H9 (cell line): ENCODE data around the gene CHRND. TPM values are rescaled to one million over a fixed set of nuclear protein-coding genes. Genes with fewer than 3 reads are reported as not detected.

ENCODE experiments used
- DNase-seq: peaks from one replicate; pipeline ENCODE4 v3.0.0-alpha.2; 2017
- H2AFZ ChIP-seq: one replicate; pipeline ENCODE4 v1.6.1; 2013; ENCODE audit warnings: mild to moderate bottlenecking, low read length, control low read depth, moderate library complexity
- H2AK5ac ChIP-seq: 2 replicates; pipeline ENCODE4 v1.6.1; 2013; ENCODE audit warnings: low read length, control low read depth, mixed read lengths; ENCODE audit not compliant: insufficient read length
- H2BK120ac ChIP-seq: one replicate; pipeline ENCODE4 v1.6.1; 2013; ENCODE audit warnings: low read depth, mild to moderate bottlenecking, low read length, control low read depth, inconsistent platforms; ENCODE audit not compliant: poor library complexity, severe bottlenecking
- H2BK12ac ChIP-seq: 2 replicates; pipeline ENCODE4 v1.6.1; 2013; ENCODE audit warnings: low read length, control low read depth, mixed read lengths, low read depth; ENCODE audit not compliant: insufficient read length
- H2BK15ac ChIP-seq: 2 replicates; pipeline ENCODE4 v1.6.1; 2013; ENCODE audit warnings: low read depth, low read length, control low read depth
- H2BK20ac ChIP-seq: one replicate; pipeline ENCODE4 v1.6.1; 2013; ENCODE audit warnings: low read depth, mild to moderate bottlenecking, low read length, control low read depth, inconsistent platforms; ENCODE audit not compliant: poor library complexity, severe bottlenecking
- H2BK5ac ChIP-seq: 2 replicates; pipeline ENCODE4 v1.6.1; 2013; ENCODE audit warnings: low read length, control low read depth, mixed read lengths; ENCODE audit not compliant: insufficient read length
- H3K14ac ChIP-seq: 2 replicates; pipeline ENCODE4 v1.6.1; 2013; ENCODE audit warnings: low read length, control low read depth; ENCODE audit not compliant: insufficient read depth
- H3K18ac ChIP-seq: 2 replicates; pipeline ENCODE4 v1.6.1; 2013; ENCODE audit warnings: low read depth, mild to moderate bottlenecking, mixed read lengths, low read length, control low read depth; ENCODE audit not compliant: insufficient read length
- H3K23ac ChIP-seq: 2 replicates; pipeline ENCODE4 v1.6.1; 2013; ENCODE audit warnings: low read length, control low read depth, mixed read lengths, low read depth; ENCODE audit not compliant: insufficient read length
- H3K23me2 ChIP-seq: 2 replicates; pipeline ENCODE4 v1.6.1; 2013; ENCODE audit warnings: low read depth, mild to moderate bottlenecking, mixed read lengths, low read length, control low read depth; ENCODE audit not compliant: insufficient read length, poor library complexity, severe bottlenecking
- H3K27ac ChIP-seq: 2 replicates; pipeline ENCODE4 v1.5.1; 2013; ENCODE audit warnings: low read length, control low read depth, mixed read lengths, low read depth; ENCODE audit not compliant: insufficient read length
- H3K27me3 ChIP-seq: 2 replicates; pipeline ENCODE4 v1.6.1; 2013; ENCODE audit warnings: low read length, control low read depth, inconsistent platforms; ENCODE audit not compliant: insufficient read depth
- H3K4ac ChIP-seq: 2 replicates; pipeline ENCODE4 v1.6.1; 2013; ENCODE audit warnings: low read depth, mild to moderate bottlenecking, control low read depth, inconsistent platforms, low read length, moderate library complexity
- H3K4me1 ChIP-seq: 2 replicates; pipeline ENCODE4 v1.6.1; 2013; ENCODE audit warnings: low read length, control low read depth, inconsistent platforms; ENCODE audit not compliant: insufficient read depth
- H3K4me2 ChIP-seq: 2 replicates; pipeline ENCODE4 v1.6.1; 2013; ENCODE audit warnings: low read length, control low read depth, mixed read lengths; ENCODE audit not compliant: insufficient read length, insufficient read depth
- H3K56ac ChIP-seq: 2 replicates; pipeline ENCODE4 v1.6.1; 2013; ENCODE audit warnings: low read depth, mild to moderate bottlenecking, mixed read lengths, low read length, control low read depth; ENCODE audit not compliant: insufficient read length
- H3K79me1 ChIP-seq: 2 replicates; pipeline ENCODE4 v1.6.1; 2013; ENCODE audit warnings: low read depth, mild to moderate bottlenecking, moderate library complexity, low read length, control low read depth, inconsistent platforms; ENCODE audit not compliant: insufficient read depth, poor library complexity, severe bottlenecking
- H3K79me2 ChIP-seq: 2 replicates; pipeline ENCODE4 v1.6.1; 2013; ENCODE audit warnings: low read length, control low read depth, inconsistent platforms; ENCODE audit not compliant: insufficient read depth
- H3K9ac ChIP-seq: 2 replicates; pipeline ENCODE4 v1.6.1; 2013; ENCODE audit warnings: low read length, control low read depth, mixed read lengths; ENCODE audit not compliant: insufficient read length; ENCODE audit errors: extremely low read depth
- H3K9me3 ChIP-seq: one replicate; pipeline ENCODE4 v1.6.1; 2013; ENCODE audit warnings: low read depth, low read length, inconsistent platforms; ENCODE audit not compliant: control insufficient read depth
- H3T11ph ChIP-seq: one replicate; pipeline ENCODE4 v1.6.1; 2013; ENCODE audit warnings: mild to moderate bottlenecking, low read length, control low read depth, inconsistent platforms
- H4K20me1 ChIP-seq: one replicate; pipeline ENCODE4 v1.6.1; 2013; ENCODE audit not compliant: control insufficient read depth, insufficient read length, insufficient read depth
- H4K5ac ChIP-seq: 2 replicates; pipeline ENCODE4 v1.6.1; 2013; ENCODE audit warnings: low read depth, mild to moderate bottlenecking, mixed read lengths, low read length, control low read depth; ENCODE audit not compliant: insufficient read length
- H4K8ac ChIP-seq: replicated peaks from 2 replicates; pipeline ENCODE4 v1.6.1; 2013; ENCODE audit warnings: low read length, control low read depth, mixed read lengths, low read depth; ENCODE audit not compliant: insufficient read length
- H4K91ac ChIP-seq: 2 replicates; pipeline ENCODE4 v1.6.1; 2013; ENCODE audit warnings: low read depth, mild to moderate bottlenecking, moderate library complexity, mixed read lengths, low read length, control low read depth; ENCODE audit not compliant: insufficient read length
- H3K27ac Mint-ChIP-seq, 3 experiments: 2 replicates in 2 of 3; 3 replicates in 1 of 3; pipeline ENCODE4 v1.8.0; 2020 to 2021; ENCODE audit warnings: mixed read lengths in 3 of 3, mild to moderate bottlenecking in 1 of 3, moderate library complexity in 1 of 3
- H3K27me3 Mint-ChIP-seq: 2 replicates; pipeline ENCODE4 v1.8.0; 2021; ENCODE audit warnings: low read depth, mild to moderate bottlenecking, moderate library complexity, mixed read lengths
- H3K36me3 Mint-ChIP-seq, 3 experiments: 2 replicates in 2 of 3; 3 replicates in 1 of 3; pipeline ENCODE4 v1.8.0; 2020 to 2021; ENCODE audit warnings: low read depth in 3 of 3, mixed read lengths in 3 of 3; ENCODE audit not compliant: insufficient read depth in 1 of 3
- H3K4me1 Mint-ChIP-seq, 2 experiments: 2 replicates each; pipeline ENCODE4 v1.8.0; 2020; ENCODE audit warnings: mixed read lengths in 2 of 2
- H3K4me3 Mint-ChIP-seq, 2 experiments: 2 replicates in 1 of 2; 3 replicates in 1 of 2; pipeline ENCODE4 v1.8.0; 2020 to 2021; ENCODE audit warnings: mild to moderate bottlenecking in 2 of 2, mixed read lengths in 2 of 2, moderate library complexity in 1 of 2
- H3K9me3 Mint-ChIP-seq, 2 experiments: 2 replicates in 1 of 2; 3 replicates in 1 of 2; pipeline ENCODE4 v1.8.0; 2020; ENCODE audit warnings: mild to moderate bottlenecking in 2 of 2, mixed read lengths in 2 of 2, moderate library complexity in 1 of 2
- CTCF ChIP-seq: fragments of 200-600 bp; sonication (generic); conservative IDR thresholded peaks from 3 replicates; pipeline ENCODE4 v1.8.0; 2021; ENCODE audit warnings: antibody characterized with exemption, mild to moderate bottlenecking
- WGBS: extraction: QIAGEN DNeasy Blood & Tissue Kit; methylation state at CpG from one replicate; pipeline ENCODE4 v1.1.7; 2013; ENCODE audit warnings: missing lambda C conversion rate, low lambda C conversion rate, mixed read lengths; ENCODE audit not compliant: insufficient read length; ENCODE audit errors: extremely low coverage; 5-methylcytosine and 5-hydroxymethylcytosine counted together
- total RNA-seq: library from RNA; stranded (reverse); gene quantifications from 2 replicates; pipeline ENCODE4 v1.2.1, GENCODE V29; 2021

The CHRND gene
- total RNA-seq, 1 experiment from 2014 or later: not detected

GRCh38 chr2:232525199-232525598, 761 bp upstream of the CHRND start:
- H3K27me3 ChIP-seq: peaks cover 15% of the 10 kb centered on the region
- H3K9ac ChIP-seq: no peak overlapping the region
- H3K27ac ChIP-seq: no peak overlapping the region
- H3K9me3 Mint-ChIP-seq: no peaks in the 10 kb centered on the region
- H3K23ac ChIP-seq: no peak overlapping the region
- no peak overlapping the region for H2BK120ac ChIP-seq
- H3K4me3 Mint-ChIP-seq: no peak overlapping the region
- H3K27me3 Mint-ChIP-seq: peaks cover 79% of the 10 kb centered on the region
- no peak overlapping the region for H4K5ac ChIP-seq
- H3K79me2 ChIP-seq: no peaks in the 10 kb centered on the region
- no peak overlapping the region for H2AFZ ChIP-seq
- DNase-seq: no peak
- no peaks in the 10 kb centered on the region for H3K79me1 ChIP-seq
- no peak overlapping the region for H3K18ac ChIP-seq
- H3K14ac ChIP-seq: no peak overlapping the region
- H3K9me3 ChIP-seq: no peaks in the 10 kb centered on the region
- H2BK12ac ChIP-seq: no peak overlapping the region
- H2BK20ac ChIP-seq: no peak overlapping the region
- WGBS: no CpG with 5 or more reads among the region's 14 CpGs
- H3K23me2 ChIP-seq: peaks cover 14% of the 10 kb centered on the region
- no peak overlapping the region for H3T11ph ChIP-seq
- no peaks in the 10 kb centered on the region for H4K20me1 ChIP-seq
- no peak overlapping the region for H3K4ac ChIP-seq
- no peak overlapping the region for H4K91ac ChIP-seq
- no peaks in the 10 kb centered on the region for H3K4me1 ChIP-seq
- H2AK5ac ChIP-seq: no peak overlapping the region
- H3K27ac Mint-ChIP-seq: no peak overlapping the region
- peaks cover 0 to 1% (median 0%) of the 10 kb centered on the region in 3 experiments; a peak in 1 of 7 replicates for H3K36me3 Mint-ChIP-seq
- H4K8ac ChIP-seq: no peak overlapping the region
- peaks cover 5 to 24% of the 10 kb centered on the region in 2 experiments for H3K4me1 Mint-ChIP-seq
- H2BK5ac ChIP-seq: no peak overlapping the region
- H2BK15ac ChIP-seq: no peak overlapping the region
- H3K4me2 ChIP-seq: no peak overlapping the region
- TF ChIP-seq CTCF: no peak
- H3K56ac ChIP-seq: no peak overlapping the region
